Fibroblast of the conjunctiva (primary cell): ENCODE measurements around the gene DPEP2NB.
"Not testable (repeated sequence)": the region's sequence is repeated elsewhere in the genome, so short reads cannot be mapped to it uniquely, and the experiment has no call there.

Source experiments
- DNase-seq: peaks from one replicate; pipeline ENCODE4 v3.0.0-alpha.2; 2010; ENCODE audit warnings: low read depth

The DPEP2NB gene

DNA sequence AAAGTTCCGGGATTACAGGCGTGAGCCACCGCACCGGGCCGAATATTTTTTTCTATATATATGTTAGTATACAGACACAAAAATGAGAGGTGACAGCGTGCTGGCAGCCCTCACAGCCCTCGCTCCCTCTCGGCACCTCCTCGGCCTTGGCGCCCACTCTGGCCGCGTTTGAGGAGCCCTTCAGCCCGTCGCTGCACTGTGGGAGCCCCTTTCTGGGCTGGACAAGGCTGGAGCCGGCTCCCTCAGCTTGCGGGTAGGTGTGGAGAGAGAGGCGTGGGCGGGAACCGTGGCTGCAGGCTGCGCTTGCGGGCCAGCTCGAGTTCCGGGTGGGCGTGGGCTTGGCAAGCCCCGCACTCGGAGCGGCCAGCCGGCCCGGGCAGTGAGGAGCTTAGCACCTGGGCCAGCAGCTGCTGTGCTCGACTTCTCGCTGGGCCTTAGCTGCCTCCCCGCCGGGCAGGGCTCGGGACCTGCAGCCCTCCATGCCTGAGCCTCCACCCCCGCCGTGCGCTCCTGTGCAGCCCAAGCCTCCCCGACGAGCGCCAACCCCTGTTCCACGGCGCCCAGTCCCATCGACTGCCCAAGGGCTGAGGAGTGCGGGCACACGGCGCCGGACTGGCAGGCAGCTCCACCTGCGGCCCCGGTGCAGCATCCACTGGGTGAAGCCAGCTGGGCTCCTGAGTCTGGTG, 33.6 kb downstream of the DPEP2NB start:
- no peak for DNase-seq

DNA sequence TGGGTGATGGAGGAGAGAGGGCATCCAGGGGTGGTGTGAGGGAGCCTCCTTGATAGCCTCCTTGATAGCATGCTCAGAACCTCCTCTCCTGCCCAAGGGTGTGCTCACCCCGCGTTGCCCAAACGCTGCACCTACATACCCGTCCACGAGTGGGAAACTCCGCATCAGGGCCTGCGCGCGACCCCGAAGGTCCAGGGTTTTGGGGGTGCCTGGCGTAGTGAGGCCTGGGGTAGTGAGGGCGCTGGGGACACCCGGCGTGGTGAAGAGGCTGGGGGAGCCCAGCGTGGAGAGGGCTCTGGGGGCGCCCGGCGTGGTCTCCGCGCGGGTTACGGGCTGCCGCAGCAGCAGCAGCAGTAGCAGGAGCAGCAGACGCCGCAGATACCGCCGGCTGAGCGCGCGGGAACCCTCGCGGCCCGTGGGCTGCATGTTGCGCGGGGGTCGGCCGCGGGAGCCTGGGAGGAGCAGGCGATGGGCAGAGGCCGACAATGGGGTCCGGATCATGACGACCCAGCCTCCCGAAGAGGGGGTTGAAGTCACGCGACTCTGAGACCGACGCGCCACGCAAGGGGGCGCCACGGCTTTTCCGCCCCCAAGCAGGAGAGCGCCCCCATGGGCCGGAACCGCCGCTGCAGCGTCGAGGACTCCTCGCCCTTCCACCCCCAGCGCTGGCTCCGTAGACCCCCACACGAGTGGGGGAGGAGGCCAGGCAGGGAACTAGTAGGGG, 35.6 kb downstream of the DPEP2NB start, which contains the start of gene DPEP3:
Gene DPEP3 (minus strand): TSS at position 545 of the 724 bp plus-strand sequence. CDS start 119 bp downstream, at position 426.
- no peak for DNase-seq

DNA sequence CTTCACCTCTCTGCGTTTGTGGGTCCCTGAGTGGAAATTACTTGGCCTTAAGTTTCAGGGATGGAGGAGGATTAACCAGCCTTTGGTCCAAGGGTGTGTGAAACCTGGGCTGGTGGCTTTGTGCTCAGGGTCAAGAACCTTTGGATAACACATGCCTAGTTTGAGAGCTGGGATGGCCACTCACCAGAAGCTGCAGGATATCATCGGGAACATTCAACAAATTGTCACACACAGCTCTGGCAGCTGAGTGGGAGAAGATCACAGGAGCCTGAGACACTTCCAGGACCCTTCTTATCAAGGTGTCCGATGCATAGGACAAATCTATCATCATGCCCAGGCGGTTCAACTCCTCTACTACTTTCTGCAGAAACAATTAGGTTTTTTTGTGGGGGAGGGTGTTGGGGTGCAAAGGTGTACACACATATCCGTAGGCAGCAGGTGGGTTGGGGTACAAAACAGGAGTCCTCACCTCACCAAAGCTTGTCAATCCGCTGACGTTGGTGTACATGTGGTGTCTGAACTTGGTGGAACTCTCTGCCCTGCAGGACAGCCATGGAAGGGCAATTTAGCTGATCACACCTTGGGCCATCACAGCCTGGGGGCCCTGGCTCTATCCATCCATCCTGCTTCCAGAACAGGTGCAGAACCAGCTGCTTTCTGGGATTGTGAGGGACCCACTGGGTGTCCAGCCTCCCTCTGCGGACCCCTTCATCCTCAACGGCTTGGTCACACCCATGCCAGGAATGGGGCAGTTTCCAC, 38.1 kb downstream of the DPEP2NB start:
- no peak for DNase-seq

DNA sequence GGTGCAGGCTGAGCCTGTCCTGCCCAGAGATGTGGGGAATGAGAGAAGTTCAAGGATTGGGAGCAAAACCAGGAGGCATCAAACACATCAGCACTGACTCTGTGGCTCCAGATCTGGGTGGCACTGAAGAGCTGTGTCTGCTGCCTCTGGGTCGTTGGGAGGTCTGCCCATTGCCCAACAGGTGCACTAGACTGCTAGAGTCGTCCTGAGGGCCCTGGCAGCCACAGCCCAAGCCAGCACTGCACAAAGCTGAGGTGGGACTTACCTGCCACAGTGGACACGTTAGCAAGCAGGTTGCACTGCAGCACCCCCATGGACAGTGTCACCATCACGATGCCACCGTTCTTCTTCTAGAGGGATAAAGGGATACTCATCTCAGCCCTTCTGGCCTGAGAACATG, 38.7 kb downstream of the DPEP2NB start:
- DNase-seq, result no peak

DNA sequence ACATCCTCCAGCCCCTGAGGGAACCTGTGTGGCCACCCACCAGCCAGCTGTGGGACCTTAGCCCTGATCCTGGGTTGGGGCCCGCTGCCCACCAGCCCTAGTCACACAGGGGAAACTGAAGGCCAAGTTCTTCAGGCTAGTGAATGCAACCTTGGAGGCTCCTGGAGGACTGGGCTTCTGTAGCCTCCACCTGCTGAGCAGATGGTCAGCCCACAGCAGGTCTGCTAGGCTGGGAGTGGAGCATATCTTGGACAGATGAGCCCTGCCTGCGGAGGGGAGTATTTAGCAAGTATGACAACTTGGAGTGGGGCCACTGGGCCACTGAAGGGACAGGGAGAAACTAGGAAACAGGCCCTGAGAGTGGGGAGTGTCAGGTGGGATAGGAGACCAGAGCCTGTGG, 39.5 kb downstream of the DPEP2NB start:
- no peak for DNase-seq

DNA sequence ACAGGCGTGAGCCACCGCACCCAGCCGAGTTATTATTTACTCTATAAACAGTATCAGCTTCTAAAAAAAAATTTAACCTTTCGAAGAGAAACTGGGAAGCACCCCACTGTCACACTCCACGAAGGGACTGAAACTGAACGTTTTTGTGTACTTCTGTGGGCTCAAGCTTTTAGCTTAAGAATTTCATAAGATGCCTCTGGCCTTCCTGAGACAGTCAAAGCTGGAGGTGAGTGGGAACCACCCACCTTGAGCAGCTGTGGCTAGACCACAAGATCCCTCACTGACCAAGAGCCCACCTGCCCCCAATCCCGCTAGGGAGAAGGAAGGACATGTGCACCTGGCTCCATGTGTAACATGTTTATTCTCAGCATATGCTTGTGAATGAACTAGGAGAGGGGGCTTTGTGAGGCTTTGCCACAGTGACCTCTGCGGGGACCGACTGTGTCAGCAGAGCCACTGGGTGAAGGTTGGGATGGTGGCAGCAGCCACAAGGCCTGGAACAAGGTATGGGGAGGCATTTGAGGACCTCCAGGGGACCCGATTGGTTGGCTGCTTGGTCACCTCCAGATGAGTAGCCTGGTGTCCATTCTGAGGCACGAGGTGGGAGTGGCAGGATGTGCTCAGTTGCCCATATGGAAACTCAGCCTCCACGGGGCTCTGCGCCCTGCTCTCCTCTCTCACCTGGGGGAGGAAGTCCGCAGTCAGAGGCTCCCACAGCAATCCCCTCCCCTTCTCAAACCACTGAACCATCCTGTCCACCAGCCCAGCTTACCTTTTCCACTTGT, 40.2 kb downstream of the DPEP2NB start:
- no peak for DNase-seq

DNA sequence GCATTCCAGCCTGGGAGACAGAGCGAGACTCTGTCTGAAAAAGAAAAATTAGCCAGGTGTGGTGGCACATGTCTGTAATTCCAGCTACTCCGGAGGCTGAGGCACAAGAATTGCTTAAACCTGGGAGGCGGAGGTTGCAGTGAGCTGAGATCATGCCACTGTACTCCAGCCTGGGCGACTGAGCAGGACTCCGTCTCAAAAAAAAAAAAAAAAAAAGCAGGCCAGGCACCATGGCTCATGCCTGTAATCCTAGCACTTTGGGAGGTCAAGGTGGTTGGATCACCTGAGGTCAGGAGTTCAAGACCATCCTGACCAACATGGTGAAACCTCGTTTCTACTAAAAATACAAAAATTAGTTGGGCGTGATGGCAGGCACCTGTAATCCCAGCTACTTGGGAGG, 43.4 kb downstream of the DPEP2NB start:
- DNase-seq, result not testable (repeated sequence)

DNA sequence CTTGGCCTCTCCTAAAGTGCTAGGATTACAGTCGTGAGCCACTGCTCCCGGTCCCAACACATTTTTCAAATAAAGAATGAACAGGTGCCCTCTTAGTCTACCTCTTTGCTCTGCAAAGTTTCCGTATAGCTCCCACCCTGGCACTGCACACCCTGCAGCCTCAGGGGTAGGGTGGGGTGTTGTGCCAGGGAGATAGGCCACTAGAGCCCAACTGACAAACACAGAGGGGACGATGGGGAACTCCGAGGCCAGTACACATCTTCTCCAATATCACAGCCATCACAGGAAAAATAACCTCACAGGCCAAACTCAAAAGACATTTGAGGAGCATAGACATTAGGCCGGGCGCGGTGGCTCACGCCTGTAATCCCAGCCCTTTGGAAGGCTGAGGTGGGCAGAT, 44.6 kb downstream of the DPEP2NB start:
- no peak for DNase-seq

DNA sequence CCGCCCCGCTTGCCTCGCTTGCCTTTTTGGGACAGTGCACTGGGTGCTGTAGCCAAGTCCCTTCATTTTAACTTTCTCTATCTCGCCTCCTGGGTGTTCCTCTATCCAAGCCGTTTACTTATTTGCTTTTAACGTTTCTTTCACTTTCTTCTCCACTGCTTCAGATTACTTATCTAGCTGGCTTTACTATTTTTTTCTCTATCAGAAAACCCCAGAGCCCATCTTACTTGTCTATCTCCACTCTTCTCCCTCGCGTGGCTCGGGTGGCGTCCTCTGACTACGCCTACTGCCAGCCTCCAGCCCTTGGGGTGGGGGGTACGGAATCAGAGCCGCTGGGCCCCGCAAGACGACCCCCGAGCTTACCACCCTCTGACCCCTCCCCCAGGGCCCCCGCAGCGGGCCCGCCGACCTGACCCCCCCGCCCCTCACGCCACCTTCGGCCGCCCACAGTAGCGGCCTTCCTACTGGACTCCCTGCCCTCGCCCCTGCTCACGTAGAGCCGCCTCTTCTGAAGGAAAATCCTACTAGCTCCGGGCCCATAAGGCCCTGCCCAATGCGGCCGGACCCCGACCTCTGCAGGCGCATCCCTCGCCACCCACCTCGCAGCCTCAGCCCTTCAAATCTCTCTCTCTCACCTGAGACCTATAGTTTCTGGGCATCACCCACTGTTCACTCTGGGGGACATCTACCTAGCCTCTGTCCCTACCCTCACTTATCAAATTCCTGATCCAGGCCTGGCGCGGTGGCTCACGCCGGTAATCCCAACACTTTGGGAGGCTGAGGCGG, 46.3 kb downstream of the DPEP2NB start:
- DNase-seq, result no peak

DNA sequence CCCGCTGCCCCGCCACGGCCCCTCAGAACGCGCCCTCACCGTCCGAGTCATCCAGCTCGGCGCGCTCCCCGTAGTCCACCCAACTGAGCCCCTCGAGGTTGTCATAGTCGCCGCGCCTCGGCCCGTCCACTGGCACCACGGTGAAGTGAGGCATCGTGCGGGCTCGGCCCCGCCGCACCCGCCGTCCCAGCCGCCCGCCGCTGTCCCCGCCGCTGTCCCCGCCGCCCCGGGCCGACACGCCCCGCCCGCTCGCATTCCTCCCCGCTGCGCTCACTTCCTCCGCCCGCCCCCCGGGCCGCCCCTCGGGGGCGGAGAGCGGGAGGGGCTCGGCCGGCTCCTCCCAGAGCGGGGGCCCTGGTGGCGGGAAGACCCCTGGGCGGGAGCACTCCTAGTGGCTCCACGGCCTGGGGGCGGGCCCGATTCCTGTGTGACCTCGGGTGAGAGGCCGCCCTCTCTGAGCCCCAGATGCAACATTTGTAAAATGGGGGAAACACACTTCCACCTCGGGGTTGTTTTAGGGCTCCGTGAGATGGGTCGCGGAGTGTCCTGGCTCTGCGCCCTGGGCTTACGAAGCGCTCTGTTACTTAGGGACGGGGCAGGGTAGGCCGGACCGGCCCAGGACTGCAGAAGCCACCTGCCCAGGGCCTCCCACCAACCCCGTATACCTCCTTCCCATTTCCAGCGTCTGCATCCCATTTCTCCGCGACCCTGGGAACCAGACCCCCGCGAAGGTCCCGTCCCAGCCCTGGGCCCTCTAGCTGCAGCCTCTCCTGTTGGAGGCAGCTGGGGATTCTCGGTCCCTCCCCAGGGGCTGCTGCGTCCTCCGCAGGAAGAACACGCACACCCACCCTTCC, 47.1 kb downstream of the DPEP2NB start, which contains the start of gene SLC12A4:
Gene SLC12A4 (minus strand): TSS at position 238 of the 854 bp plus-strand sequence. CDS start 84 bp downstream, at position 154.
- peak; percentile 56 for DNase-seq

DNA sequence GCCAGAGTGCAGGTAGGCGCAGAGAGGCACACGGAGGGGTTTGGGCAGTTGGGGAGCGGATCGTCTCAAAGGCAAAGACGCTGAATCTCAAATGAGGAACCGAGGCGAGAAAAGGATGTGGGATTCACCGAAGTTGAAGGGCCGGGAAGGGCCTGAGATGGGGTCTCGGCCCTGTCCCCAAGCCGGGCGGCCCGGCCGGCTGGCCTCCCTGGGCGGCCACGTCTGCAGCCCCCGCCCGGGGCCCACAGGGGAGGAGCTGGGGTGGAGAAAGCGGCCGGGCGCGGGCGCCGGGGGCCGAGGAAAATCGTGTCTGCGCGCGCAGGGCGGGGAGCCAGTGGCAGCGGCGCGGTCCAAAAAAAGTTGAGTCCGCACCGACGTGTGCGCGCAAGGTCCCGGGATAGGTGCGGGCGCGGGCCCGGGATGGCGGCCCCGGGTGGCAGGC, 47.7 kb downstream of the DPEP2NB start:
- DNase-seq, result no peak

DNA sequence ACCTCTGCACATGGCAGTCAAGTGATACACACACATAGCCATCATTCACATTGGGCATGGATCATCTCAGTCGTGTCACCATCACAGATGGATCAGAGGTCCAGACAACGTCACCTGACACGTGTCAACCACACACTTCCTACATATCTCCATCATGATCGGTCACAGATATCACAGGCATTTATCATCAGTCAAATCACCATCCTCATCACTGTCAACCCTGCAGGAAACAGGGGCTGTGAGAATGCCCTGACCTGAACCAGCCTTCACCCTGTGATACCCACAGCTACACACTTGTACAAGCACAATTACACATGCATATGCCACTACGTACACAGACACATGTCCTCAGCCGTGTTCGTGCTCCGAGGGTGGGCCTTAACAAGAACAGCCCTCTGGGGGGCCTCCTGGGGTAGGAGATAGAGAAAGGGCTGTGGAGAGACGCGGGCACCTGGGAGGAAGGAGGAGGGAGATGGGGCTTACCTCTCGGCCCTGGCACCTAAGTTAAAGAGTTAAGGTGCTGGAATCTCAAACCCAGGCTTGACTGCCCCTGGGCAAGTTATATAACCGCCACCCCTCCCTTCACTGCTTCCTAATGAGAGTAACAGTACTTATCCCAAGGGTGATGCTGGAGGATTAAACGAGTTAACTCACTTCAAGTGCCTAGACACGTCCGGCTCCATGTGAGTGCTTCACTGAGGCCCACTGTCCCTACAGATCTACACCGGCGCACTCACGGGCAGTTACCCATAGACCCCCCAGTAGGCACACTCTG, 48.3 kb downstream of the DPEP2NB start:
- DNase-seq, result no peak

DNA sequence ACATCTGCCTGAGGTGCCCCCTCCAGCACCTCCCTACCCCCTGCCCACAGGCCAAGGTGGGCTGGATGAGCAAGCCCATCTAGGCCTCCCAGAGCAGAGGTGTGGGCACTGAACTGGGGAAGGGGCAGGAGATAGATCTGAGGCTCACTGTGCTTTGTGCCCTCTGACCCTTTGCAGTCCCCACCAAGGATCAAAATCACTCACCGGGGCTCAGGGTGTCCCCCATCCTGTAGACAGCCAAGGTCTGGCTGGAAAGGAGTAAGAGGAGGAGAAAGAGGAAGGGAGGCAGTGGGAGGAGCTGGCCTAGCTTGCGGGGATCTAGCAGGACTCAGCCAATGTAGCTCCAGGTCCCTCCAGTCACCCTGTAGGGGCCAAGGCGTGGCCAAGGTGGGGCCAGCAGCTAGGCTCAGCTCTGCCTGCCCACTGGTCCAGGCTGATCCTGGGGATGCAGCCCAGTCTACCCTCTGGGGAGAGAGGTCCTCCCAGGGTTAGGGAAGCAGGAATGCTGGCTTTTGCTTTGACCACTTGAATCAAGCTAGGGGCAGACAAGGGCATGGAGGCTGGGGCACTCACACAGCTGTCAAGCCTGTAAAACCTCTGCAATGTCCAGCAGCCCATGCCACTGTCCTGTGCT, 49.0 kb downstream of the DPEP2NB start:
- DNase-seq, result no peak

DNA sequence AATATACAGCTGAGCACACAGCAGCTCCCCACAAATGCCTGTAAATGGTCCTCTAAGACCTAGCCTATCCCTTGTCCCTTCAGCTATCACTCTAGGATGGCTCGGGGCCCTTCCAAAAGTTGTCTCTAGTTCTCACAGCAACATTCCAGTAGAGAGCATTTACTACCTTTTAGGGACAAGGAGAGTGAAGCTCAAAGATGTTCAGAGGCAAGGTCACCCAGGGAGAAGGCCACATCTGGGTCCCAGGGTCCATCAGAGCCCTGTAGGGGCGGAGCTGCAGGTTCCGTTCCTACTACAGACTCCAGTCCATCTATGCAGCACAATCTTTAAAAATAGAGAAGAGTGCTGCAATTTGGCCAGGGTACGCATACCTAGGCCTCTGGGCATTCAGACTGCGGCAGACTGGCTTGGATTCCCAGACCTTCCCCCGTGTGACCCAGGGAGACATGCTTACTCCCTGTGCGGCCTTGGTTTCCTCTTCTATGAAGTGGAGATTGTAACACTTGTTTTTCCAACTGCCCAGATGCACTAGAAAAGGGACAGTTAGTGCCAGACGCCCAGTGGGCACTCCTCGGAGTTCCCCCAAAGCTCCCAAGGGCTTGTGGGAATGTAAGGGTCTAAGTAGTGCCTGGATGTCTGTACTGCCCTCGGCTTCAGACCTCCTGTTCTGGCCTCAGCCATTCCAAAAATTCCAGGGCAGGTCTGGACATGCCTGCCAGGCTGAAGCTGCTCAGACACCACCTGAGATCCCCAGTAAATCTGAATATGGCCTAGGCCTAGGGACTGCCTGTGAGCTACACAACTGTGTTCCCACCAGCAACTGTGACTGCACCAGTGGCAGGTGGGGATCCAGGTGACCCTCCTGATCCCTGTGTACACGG, 49.8 kb downstream of the DPEP2NB start:
- no peak for DNase-seq

DNA sequence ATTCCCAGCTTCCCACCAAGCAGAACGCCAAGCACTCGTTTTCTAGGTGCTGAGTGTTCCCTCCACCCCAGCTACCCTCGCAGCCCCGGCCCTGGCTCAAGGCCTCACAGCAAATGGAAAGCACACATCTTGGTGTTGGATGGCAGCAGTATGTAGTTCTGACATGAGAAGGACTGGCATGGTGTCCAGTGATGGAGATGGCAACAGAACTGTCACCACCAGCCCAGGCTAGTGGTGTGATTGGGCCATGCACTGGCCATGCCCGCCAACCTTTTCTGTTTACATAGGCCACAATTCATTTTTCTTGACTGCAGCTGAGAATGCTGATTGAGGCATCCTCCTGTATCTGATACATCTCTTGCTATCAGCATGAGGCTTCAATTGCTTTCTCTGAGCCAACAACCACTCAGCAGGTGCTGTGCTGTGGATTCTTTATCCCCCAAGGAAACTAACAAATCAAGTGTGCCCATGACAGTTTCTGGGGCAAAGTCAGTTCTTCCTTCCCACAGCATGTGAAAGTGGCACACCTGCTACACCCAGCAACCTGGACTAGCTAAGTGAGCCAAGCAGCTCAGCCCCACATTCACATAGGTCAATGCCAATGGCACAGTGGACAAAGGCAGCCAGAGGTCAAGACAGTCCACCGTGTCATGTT, 51.1 kb downstream of the DPEP2NB start:
- no peak for DNase-seq

DNA sequence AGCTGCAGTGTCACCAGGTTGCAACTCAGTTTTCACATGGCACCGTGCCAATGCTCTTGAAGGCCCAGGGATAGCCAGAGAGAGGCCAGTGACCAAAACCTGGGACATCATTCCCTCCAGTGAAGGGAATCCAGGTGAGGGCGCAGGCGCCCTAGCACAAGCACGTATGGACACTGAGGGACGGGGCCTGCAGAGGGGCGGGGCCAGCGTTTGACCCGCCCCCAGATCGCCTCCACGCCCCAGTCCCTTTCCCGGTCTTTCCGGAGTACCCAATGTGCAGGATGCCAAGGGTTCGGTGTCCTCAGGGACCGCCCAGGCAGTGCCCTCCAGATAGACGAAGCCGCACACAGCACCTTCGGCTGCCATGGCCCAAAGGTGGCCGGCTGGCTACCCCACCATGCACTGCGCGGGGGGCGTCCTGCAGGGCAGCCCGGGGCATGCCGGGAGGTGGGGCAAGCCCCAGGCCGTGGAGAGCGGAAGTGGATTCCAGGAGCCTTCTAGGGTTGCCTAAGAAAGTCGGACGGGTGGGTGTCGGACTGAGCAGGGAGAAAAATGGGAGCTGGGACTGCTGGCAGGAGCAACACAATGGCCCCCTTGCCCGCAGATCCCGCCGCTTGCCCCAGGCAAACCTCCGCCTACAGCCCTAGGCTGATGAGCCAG, 51.9 kb downstream of the DPEP2NB start:
- DNase-seq, result no peak
